BLaER1 treated with 17β-estradiol and CSF1 and Interleukin-3, amounts not matched to agents 10 nM and 100 nM (cell line): ENCODE data around the gene DDR2.
"Not testable (repeated sequence)": the region's sequence is repeated elsewhere in the genome, so short reads cannot be mapped to it uniquely, and the experiment has no call there.

ENCODE experiments used
- H3K27ac ChIP-seq, 11 experiments: shearing (Covaris generic); formaldehyde crosslinking; 2 replicates each; pipeline ENCODE4 v1.8.1; 2022
- H3K27me3 ChIP-seq, 11 experiments: shearing (Covaris generic); formaldehyde crosslinking; 2 replicates each; pipeline ENCODE4 v1.8.1; 2022
- H3K36me3 ChIP-seq, 11 experiments: shearing (Covaris generic); formaldehyde crosslinking; 2 replicates each; pipeline ENCODE4 v1.8.1; 2022
- H3K4me1 ChIP-seq, 10 experiments: shearing (Covaris generic); formaldehyde crosslinking; 2 replicates each; pipeline ENCODE4 v1.8.1; 2022
- H3K4me2 ChIP-seq, 11 experiments: shearing (Covaris generic); formaldehyde crosslinking; 2 replicates each; pipeline ENCODE4 v1.8.1; 2022
- H3K4me3 ChIP-seq, 10 experiments: shearing (Covaris generic); formaldehyde crosslinking; 2 replicates each; pipeline ENCODE4 v1.8.1; 2022
- H3K9ac ChIP-seq, 11 experiments: shearing (Covaris generic); formaldehyde crosslinking; 2 replicates each; pipeline ENCODE4 v1.8.1; 2022
- H3K9me3 ChIP-seq, 11 experiments: shearing (Covaris generic); formaldehyde crosslinking; replicated peaks in 1 of 11; 2 replicates each; pipeline ENCODE4 v1.8.1; 2022
- H4K20me1 ChIP-seq, 11 experiments: shearing (Covaris generic); formaldehyde crosslinking; 2 replicates each; pipeline ENCODE4 v1.8.1; 2022
- Cebpa-rat ChIP-seq, 11 experiments: shearing (Covaris generic); IDR thresholded peaks; 2 replicates each; pipeline ENCODE4 v1.8.1; 2022

Gene DDR2

DNA sequence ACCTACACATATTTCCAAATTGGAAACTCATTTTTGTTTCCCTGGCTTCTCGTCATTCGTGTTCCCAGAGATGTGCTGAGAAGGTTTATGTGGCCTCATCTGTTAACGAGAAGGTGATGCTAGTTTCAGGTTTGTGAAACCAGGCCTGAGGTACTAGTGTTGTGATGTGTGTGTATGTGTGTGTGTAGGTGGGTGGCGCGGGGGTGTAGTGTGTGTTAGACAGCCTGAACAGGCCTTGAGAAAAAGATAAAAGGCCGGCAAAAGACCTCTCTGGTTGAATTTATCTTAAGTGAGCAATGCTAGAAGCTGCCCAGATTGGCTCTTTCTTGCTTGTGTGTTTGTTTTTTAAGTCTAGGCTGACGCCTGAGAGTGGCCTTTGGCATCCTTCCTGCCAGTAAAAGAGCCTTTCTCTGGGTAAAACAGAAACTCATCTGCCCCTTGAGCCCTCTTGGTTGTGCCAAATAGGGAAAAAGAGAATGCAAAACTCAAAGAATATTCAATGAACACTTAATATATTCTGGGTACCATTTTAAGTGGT, 92.4 kb downstream of the DDR2 start:
- H3K9me3 ChIP-seq: no peaks in the 10 kb centered on the region
- H3K36me3 ChIP-seq: no peaks in the 10 kb centered on the region
- TF ChIP-seq Cebpa-rat (IDR thresholded peaks at IDR 0.05): no peak
- H3K4me1 ChIP-seq: no peaks in the 10 kb centered on the region
- H4K20me1 ChIP-seq: no peaks in the 10 kb centered on the region
- no peak overlapping the region for H3K9ac ChIP-seq
- no peak overlapping the region for H3K4me2 ChIP-seq
- H3K27ac ChIP-seq: no peak overlapping the region
- no peak overlapping the region for H3K4me3 ChIP-seq
- no peaks in the 10 kb centered on the region for H3K27me3 ChIP-seq

DNA sequence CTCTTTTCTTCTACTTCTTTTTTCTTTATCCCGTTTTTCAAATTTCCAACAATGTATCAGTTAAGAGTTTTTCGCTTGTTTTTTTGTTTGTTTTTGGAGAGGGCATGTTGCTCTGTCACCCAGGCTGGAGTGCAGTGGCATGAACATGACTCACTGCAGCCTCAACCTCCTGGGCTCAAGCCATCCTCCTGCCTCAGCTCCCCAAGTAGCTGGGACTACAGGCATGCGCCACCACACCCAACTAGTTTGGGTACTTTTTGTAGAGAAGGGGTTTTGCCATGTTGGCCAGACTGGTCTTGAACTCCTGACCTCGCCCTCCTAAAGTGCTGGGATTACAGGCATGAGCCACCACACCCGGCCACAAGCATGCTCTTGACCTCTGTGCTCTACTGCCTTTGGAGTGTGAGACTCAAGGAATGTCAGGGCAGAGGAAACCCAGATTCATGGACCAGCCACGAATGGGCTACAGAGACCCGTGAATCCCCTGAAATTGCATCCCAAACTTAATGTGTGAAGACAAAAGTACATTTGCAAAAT, 93.1 kb downstream of the DDR2 start:
- no peaks in the 10 kb centered on the region for H3K4me1 ChIP-seq
- no peak overlapping the region for H3K9ac ChIP-seq
- H3K36me3 ChIP-seq: no peaks in the 10 kb centered on the region
- H3K4me2 ChIP-seq: no peak overlapping the region
- H3K4me3 ChIP-seq: no peak overlapping the region
- no peaks in the 10 kb centered on the region for H4K20me1 ChIP-seq
- no peak overlapping the region for H3K27ac ChIP-seq
- no peaks in the 10 kb centered on the region for H3K27me3 ChIP-seq
- H3K9me3 ChIP-seq: no peaks in the 10 kb centered on the region
- no peak for TF ChIP-seq Cebpa-rat (IDR thresholded peaks at IDR 0.05)

GRCh38 chr1:162726555-162726954, 94.3 kb downstream of the DDR2 start:
- Histone ChIP-seq H3K27ac (no peak overlapping the region), H3K9ac (no peak overlapping the region), H3K4me3 (no peak overlapping the region), H3K36me3 (no peaks in the 10 kb centered on the region), H3K27me3 (no peaks in the 10 kb centered on the region), H3K9me3 (no peaks in the 10 kb centered on the region), H3K4me1 (no peaks in the 10 kb centered on the region), H3K4me2 (no peak overlapping the region), H4K20me1 (no peaks in the 10 kb centered on the region)
- no peak for TF ChIP-seq Cebpa-rat (IDR thresholded peaks at IDR 0.05)

GRCh38 chr1:162727493-162727892, 95.2 kb downstream of the DDR2 start:
- H3K36me3 ChIP-seq, H3K27ac ChIP-seq, H4K20me1 ChIP-seq: not testable (repeated sequence)

GRCh38 chr1:162728573-162728972, 96.3 kb downstream of the DDR2 start:
- Histone ChIP-seq H3K36me3 (no peaks in the 10 kb centered on the region), H3K4me1 (no peaks in the 10 kb centered on the region), H3K27me3 (no peaks in the 10 kb centered on the region), H3K9ac (no peak overlapping the region), H3K4me2 (no peak overlapping the region), H3K4me3 (no peak overlapping the region), H3K9me3 (no peaks in the 10 kb centered on the region), H3K27ac (no peak overlapping the region), H4K20me1 (no peaks in the 10 kb centered on the region)
- no peak for TF ChIP-seq Cebpa-rat (IDR thresholded peaks at IDR 0.05)

More at GRCh38 chr1:162727493-162727892, 95.2 kb downstream of the DDR2 start:
- not testable (repeated sequence) for H3K4me2 ChIP-seq, H3K4me1 ChIP-seq, H3K27me3 ChIP-seq, H3K9me3 ChIP-seq, H3K9ac ChIP-seq, H3K4me3 ChIP-seq

GRCh38 chr1:162729195-162729774, 97.0 kb downstream of the DDR2 start:
- not testable (repeated sequence) for H3K4me2 ChIP-seq, H3K9me3 ChIP-seq, H3K36me3 ChIP-seq, H3K27ac ChIP-seq, H4K20me1 ChIP-seq, H3K9ac ChIP-seq, H3K4me1 ChIP-seq, H3K27me3 ChIP-seq, H3K4me3 ChIP-seq

GRCh38 chr1:162732094-162732493, 99.8 kb downstream of the DDR2 start:
- Histone ChIP-seq H3K4me2 (no peak overlapping the region), H3K27ac (no peak overlapping the region), H3K4me1 (no peaks in the 10 kb centered on the region), H3K9ac (no peak overlapping the region), H3K9me3 (no peaks in the 10 kb centered on the region), H4K20me1 (no peaks in the 10 kb centered on the region), H3K27me3 (no peaks in the 10 kb centered on the region), H3K36me3 (no peaks in the 10 kb centered on the region), H3K4me3 (no peak overlapping the region)
- no peak for TF ChIP-seq Cebpa-rat (IDR thresholded peaks at IDR 0.05)

DNA sequence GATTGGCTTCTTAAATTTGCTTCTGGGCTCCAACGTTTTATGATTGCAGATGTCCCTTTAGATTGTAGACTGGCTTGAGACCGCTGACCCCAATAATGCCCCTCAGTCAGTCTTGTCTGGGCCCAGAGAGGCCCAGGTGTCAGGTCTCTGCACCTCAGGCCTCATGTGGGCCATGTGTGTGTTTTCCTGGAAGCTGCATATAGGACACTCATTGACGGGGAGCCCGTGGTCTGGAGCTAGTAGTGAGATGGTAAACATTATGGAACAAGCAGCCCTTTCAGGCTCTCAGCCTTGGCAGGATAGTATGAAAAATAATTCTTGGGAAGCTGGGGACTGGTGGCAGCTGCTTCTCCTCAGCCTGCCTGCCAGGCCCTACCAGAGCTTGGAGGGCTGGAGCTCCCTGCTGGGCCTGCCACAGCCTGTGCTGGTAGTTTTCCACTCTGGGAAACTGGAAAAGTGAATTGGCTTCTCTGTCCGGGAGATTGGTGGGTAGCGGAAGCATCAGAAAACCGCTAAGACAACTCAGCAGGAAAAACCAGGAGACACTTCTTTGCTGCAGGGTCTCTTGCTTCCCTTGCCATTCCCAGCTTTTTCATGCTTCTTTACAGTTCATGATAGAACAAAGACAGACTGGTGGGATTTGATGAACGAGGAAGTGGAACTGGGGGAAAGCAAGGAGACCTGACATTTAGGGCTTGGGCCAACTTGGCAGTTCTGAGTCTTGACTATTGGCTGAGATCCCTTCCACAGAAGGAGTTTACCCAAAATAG, 100.5 kb downstream of the DDR2 start:
- Histone ChIP-seq H3K27me3 (no peaks in the 10 kb centered on the region), H3K9me3 (no peaks in the 10 kb centered on the region), H3K9ac (no peak overlapping the region), H3K4me2 (no peak overlapping the region), H3K36me3 (no peaks in the 10 kb centered on the region), H3K4me1 (no peaks in the 10 kb centered on the region), H3K4me3 (no peak overlapping the region), H4K20me1 (no peaks in the 10 kb centered on the region), H3K27ac (no peak overlapping the region)
- TF ChIP-seq Cebpa-rat (IDR thresholded peaks at IDR 0.05): no peak

GRCh38 chr1:162733336-162733590, 101.0 kb downstream of the DDR2 start:
- Histone ChIP-seq H3K27me3 (no peaks in the 10 kb centered on the region), H3K36me3 (no peaks in the 10 kb centered on the region), H4K20me1 (no peaks in the 10 kb centered on the region), H3K9ac (no peak overlapping the region), H3K4me3 (no peak overlapping the region), H3K27ac (no peak overlapping the region), H3K9me3 (no peaks in the 10 kb centered on the region), H3K4me2 (no peak overlapping the region), H3K4me1 (no peaks in the 10 kb centered on the region)
- TF ChIP-seq Cebpa-rat (IDR thresholded peaks at IDR 0.05): no peak

GRCh38 chr1:162734047-162734446, 101.8 kb downstream of the DDR2 start:
- Histone ChIP-seq H3K4me2 (no peak overlapping the region), H4K20me1 (no peaks in the 10 kb centered on the region), H3K27ac (no peak overlapping the region), H3K36me3 (no peaks in the 10 kb centered on the region), H3K27me3 (no peaks in the 10 kb centered on the region), H3K9ac (no peak overlapping the region), H3K4me3 (no peak overlapping the region), H3K4me1 (no peaks in the 10 kb centered on the region), H3K9me3 (no peaks in the 10 kb centered on the region)
- no peak for TF ChIP-seq Cebpa-rat (IDR thresholded peaks at IDR 0.05)
